Epithelial cell of proximal tubule (primary cell): ENCODE data around the gene LYST. TPM values are rescaled to one million over a fixed set of nuclear protein-coding genes. Genes with fewer than 3 reads are reported as not detected.

ENCODE experiments used
- DNase-seq: peaks from one replicate; pipeline ENCODE4 v3.0.0-alpha.2; 2011; ENCODE audit warnings: low read depth
- H3K4me3 ChIP-seq: 2 replicates; pipeline ENCODE4 v1.5.1; 2011; ENCODE audit warnings: low read depth, mild to moderate bottlenecking, low read length
- total RNA-seq: library from RNA; depleted of rRNA; stranded (reverse); fragments of >200 nt; gene quantifications from 2 replicates; pipeline ENCODE4 v1.2.3, GENCODE V29; 2015
- TF ChIP-seq, protein P1 (sequence below): conservative IDR thresholded peaks from 2 replicates; pipeline ENCODE4 v1.5.1; 2012; ENCODE audit warnings: low read depth, mild to moderate bottlenecking, low read length

Gene LYST
- total RNA-seq, 1 donor from 2014 or later, result 10.3 TPM

GRCh38 chr1:235831148-235831547, 35.6 kb downstream of the LYST start:
- TF ChIP-seq, protein P1, sequence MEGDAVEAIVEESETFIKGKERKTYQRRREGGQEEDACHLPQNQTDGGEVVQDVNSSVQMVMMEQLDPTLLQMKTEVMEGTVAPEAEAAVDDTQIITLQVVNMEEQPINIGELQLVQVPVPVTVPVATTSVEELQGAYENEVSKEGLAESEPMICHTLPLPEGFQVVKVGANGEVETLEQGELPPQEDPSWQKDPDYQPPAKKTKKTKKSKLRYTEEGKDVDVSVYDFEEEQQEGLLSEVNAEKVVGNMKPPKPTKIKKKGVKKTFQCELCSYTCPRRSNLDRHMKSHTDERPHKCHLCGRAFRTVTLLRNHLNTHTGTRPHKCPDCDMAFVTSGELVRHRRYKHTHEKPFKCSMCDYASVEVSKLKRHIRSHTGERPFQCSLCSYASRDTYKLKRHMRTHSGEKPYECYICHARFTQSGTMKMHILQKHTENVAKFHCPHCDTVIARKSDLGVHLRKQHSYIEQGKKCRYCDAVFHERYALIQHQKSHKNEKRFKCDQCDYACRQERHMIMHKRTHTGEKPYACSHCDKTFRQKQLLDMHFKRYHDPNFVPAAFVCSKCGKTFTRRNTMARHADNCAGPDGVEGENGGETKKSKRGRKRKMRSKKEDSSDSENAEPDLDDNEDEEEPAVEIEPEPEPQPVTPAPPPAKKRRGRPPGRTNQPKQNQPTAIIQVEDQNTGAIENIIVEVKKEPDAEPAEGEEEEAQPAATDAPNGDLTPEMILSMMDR, result no peak
- no peak overlapping the region for H3K4me3 ChIP-seq
- no peak for DNase-seq

DNA sequence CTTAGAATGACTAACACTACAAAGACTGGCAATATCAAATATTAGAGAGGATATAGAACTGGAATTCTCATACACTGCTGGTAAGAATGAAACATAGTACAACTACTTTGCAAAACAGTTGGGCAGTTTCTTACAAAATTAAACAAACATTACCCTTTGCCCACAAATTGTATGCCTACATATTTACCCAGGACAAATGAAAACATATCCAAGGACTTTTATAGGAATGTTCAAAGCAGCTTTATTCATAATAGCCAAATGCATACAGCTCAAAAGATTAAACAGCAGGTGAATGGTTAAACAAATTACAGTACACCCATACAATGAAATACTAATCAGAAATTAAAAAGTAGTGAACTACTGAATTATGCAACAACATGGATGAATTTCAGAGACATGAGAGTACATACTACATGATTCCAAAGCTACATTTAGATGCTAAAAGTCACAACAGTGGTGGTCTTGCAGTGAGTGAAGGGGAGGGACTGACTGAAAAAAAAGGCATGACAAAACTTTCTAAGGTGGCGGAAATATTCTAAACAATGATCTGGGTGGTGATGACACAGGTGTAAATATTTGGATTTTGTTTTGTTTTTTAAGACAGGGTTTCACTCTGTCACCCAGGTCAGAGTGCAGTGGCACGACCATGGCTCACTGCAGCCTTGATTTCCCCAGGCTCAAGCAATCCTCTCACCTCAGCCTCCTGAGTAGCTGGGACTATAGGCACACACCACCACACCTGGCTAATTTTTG, 40.4 kb downstream of the LYST start:
- no peak overlapping the region for H3K4me3 ChIP-seq
- no peak for DNase-seq
- TF ChIP-seq, protein P1, result no peak

DNA sequence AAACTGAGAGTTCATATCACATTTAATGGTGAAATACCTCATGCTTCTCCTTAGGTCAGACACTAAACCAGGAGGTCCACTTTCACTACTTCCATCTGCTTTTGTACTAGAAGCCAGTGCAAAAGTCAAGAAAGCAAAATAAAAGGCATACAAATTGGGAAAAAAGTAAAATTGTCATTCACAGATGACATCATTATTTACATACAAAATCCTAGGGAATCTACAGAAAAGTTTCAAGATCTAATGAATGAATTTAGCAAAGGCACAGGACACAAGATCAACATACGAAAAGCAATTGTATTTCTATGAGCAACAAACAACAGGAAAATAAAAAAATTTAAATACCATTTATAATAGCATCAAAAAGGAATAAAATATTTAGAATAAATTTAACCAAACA, 41.5 kb downstream of the LYST start:
- H3K4me3 ChIP-seq, result no peak overlapping the region
- TF ChIP-seq, protein P1, result no peak
- DNase-seq, result no peak

DNA sequence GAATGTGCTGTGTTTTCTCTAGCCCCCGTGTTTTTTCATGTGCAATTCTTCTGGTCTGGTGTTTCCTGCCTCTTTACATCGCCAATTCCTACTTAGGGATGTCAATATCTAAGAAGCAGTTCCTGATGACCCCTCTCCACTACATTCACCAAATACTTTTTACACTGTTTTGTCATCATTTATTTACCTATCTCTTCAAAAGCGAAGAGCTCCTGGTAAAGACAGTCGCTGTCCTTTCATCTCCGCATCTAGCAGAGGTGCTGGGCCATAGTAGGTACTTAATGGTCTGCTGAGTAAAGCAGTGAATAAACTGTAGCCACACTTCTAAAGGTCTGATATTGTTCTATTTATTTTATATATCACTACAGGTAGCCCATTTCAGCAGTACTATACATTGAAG, 43.0 kb downstream of the LYST start:
- no peak for DNase-seq
- TF ChIP-seq, protein P1, result no peak
- no peak overlapping the region for H3K4me3 ChIP-seq

DNA sequence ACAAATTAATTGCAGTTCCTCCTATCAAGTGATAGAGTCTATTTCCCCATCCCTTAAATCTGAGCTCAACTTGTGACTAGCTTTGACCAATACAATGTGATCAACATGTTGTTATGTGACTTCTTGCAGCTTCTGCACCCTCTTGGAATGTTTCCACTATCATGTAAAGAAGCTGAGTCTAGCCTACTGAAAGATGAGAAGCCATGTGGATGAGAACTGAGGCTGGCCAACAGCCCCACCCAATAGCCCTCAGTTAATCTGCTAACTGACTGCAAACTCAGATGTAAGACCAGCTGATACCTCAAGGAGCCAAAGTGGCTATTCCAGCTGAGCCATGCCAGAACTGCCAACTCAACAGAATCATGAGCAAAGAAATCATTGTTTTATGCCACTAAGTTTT, 44.0 kb downstream of the LYST start:
- TF ChIP-seq, protein P1, result no peak
- no peak overlapping the region for H3K4me3 ChIP-seq
- DNase-seq, result no peak

DNA sequence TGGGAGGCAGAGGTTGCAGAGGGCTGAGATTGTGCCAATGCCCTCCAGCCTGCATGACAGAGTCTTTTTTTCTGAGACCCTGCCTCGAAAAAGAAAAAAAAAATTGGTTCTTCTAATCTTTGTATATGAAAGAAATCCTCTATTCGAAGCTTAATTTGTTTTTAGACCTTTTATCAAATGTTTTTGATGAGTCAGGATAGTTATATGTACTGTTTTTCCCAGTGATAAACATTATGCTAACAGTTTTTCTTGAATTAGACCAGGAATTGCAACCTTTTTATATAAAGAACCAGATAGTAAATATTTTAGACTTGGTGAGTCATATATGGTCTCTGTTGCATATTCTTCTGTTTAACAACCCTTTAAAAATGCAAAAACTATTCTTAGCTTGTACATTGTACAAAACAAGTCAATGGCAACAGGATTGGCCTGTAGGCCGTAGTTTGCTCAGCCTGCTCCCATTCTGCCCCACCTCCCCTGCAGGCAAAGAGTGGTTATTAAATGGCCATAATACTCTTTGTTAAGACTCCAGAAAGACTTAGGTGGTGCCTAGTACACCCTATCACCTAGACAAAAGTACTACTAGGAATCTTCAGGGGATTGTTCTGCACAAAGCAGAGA, 45.2 kb downstream of the LYST start:
- TF ChIP-seq, protein P1, result no peak
- DNase-seq, result no peak
- no peak overlapping the region for H3K4me3 ChIP-seq

GRCh38 chr1:235820061-235820460, 46.6 kb downstream of the LYST start:
- no peak overlapping the region for H3K4me3 ChIP-seq
- DNase-seq, result no peak
- TF ChIP-seq, protein P1, result no peak
